M059J (cell line): ENCODE data around the gene PPEF1. TPM values are rescaled to one million over a fixed set of nuclear protein-coding genes. Genes with fewer than 3 reads are reported as not detected.

Experiments used
- DNase-seq: peaks from one replicate; pipeline ENCODE4 v3.0.0-alpha.2; 2012; ENCODE audit warnings: low read depth
- total RNA-seq: library from RNA; depleted of rRNA; stranded (reverse); fragments of >200 nt; shearing (Covaris generic); gene quantifications from 2 replicates; pipeline ENCODE4 v1.2.3, GENCODE V29; 2014; rRNA removed

PPEF1 gene, protein sequence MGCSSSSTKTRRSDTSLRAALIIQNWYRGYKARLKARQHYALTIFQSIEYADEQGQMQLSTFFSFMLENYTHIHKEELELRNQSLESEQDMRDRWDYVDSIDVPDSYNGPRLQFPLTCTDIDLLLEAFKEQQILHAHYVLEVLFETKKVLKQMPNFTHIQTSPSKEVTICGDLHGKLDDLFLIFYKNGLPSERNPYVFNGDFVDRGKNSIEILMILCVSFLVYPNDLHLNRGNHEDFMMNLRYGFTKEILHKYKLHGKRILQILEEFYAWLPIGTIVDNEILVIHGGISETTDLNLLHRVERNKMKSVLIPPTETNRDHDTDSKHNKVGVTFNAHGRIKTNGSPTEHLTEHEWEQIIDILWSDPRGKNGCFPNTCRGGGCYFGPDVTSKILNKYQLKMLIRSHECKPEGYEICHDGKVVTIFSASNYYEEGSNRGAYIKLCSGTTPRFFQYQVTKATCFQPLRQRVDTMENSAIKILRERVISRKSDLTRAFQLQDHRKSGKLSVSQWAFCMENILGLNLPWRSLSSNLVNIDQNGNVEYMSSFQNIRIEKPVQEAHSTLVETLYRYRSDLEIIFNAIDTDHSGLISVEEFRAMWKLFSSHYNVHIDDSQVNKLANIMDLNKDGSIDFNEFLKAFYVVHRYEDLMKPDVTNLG
- total RNA-seq: not detected in 2 replicates

DNA sequence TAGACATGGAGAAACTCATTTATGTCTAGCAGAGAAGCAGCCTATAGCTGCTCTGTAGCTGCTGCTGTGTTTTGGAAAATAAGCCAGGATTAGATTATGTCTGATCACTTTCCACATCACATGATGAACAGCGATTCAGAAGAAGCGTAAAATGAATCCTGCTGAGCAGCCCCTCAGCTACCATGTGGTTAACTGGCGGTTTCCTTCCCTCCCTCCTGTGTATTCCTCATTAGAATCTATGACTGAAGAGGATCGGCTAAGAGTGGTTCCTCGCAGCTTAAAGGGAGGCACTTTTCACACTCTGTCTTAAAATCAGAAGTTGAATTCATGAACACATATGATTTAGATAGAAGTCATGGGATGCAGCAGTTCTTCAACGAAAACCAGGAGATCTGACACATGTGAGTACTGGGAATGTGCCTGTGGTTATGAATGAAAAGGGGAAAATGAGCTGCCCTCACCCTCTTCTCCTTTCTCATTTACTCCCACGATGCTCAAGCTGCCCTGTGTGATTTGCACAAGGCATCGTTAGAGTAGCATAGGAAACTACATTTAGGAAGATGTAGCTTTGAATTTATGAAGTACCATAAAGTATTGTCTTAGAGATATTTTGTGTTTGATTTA is at the start of gene PPEF1:
Gene PPEF1, plus strand, starts transcription at position 220 of the 624 bp plus-strand sequence. Its CDS starts 136 bp downstream, at position 356.
- DNase-seq: no peak

DNA sequence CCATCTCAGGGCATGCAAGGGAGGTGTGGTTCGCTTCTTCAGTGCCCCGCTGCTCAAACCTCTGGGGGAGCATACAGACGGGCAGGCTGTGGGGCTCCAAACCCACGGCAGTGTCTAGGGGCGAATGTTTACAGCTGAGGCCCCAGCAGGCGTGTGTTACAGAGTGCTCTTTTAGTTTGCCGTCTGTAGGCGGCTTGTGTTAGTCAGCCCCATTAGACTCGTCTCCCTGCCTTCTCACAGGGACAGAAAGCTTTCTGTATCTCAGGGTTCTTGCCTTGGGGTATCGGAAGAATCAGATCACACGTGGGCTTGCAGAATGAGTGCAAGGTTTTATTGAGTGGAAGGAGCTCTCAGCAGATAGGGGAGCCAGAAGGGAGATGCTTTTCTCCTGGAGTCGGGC is 46.2 kb upstream of the PPEF1 start:
- DNase-seq: no peak

- DNase-seq: no peak
These were observed 42.5 kb upstream of the PPEF1 start for GRCh38 chrX:18664947-18665346.

DNA sequence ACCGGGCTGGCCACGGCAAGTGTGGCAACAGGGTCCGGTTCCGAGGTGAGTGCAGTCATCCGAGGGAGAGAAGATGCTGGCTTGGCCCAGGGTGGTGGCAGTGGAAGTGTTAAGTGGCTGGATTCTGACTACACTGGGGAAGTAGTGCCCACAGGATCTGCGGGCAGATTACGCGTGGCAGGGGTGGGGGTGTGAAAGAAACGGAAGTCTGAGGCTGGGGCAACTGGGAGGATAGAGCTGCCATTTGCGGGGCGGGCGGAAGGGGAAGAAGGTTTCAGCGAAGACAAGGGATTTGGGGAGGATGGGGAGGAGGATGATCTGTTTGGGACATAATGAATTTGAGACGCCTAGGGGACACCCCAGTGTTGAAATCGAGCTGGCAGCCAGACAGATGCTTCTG is 40.8 kb upstream of the PPEF1 start:
- DNase-seq: no peak

GRCh38 chrX:18668071-18668835 is 39.2 kb upstream of the PPEF1 start:
- no peak for DNase-seq

- no peak for DNase-seq
These were observed 35.4 kb upstream of the PPEF1 start, which contains the start of gene RS1 for GRCh38 chrX:18672008-18672407. RS1 (minus strand) TSS chrX:18672108; CDS start chrX:18672068, 40 bp downstream.

- no peak for DNase-seq
These were observed 33.0 kb upstream of the PPEF1 start for GRCh38 chrX:18674417-18674787.

DNA sequence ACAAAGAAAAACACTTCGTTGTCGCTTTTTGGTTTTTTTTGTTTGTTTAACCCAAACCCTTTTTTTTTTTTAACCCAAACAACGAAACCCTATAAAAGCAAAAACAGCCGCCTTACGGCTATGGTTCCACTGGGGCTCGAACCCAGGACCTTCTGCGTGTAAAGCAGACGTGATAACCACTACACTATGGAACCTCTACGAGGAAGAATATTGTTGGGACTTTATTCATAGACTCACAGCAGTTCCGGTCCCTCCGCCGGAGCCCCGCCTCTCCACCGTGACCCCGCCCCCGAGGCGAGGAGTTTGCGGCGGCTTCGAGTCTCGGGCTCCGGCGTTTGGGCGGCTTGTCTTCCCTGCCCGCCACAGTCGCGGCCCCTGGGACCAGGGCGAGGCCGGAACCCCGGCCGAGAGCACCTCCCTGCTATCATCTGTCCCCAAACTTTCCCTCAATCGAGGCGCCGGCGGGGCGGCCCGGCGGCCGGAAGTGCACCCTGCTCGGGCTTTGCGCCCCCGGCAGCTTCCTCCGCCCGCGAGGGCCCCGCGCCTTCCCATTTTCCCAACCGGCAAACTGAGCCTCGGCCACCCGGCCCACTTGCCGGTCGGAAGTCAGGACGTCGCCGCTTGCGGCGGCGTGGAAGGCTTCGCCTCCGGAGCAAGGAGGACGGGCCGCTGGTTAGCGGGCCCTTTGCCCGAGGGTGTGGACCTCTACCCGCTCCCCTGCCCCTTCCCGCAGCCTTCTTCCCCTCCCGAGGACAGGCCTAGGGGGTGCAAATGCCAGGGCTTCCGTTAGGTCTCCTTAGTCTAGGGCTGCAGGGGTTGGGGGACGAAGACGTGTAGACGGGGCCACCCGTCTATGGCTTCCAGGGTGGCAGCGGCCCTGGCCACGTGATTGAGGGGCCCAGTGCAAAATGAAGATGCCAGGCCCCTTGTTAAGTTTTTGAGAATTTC is 32.4 kb upstream of the PPEF1 start:
- DNase-seq: peak; percentile 64

- DNase-seq: no peak
These were observed 31.4 kb upstream of the PPEF1 start for GRCh38 chrX:18676050-18676449.

GRCh38 chrX:18676470-18676869 is 31.0 kb upstream of the PPEF1 start:
- no peak for DNase-seq

DNA sequence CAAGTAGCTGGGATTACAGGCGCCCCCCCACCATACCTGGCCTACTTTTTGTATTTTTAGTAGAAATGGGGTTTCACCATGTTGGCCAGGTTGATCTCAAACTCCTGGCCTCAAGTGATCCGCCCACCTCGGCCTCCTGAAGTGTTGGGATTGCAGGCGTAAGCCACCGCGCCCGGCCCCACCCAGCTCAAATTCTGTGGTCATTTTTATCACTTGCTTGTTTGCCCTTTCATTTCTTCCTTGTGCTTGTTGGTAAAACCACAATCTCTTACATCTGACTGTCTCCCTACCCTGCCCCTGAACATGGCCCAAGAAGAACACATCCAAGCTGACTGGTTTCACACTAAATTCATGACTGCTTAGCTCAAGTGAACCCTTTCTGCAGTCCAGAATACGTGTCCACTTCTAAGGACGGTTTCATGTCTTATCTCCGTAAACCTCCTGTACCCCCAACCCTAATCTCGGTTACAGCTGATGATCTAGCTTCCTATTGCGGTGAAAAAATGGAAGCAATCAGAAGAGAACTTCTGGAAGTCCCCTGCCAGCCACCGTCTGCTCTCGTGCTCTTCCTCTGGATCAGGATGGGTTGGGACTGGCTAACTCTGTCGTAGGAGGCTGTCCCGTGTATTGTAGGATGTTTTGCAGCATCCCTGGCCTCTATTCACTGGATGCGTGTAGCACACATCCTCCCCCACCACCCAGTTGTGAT is 30.1 kb upstream of the PPEF1 start:
- no peak for DNase-seq

DNA sequence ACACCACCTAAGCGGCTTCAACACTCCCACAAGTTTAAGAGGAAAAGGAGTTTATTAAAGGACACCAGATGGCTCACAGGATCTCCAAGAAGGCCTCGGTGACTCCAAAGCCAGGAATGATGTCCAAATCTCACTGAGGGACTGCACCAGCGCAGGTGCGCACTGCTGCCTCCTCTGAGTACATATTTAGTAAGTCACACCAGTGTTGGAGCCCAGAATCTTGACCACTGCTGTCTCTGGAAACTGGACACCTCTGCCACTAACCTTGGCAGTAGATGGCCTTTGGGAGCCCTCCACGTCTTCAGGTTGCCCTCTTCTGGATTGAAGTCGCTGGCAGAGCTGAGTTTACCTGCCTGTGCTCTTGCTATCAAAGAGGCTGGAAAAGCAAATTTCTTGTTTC is 25.4 kb upstream of the PPEF1 start:
- DNase-seq: no peak

GRCh38 chrX:18682979-18683387 is 24.5 kb upstream of the PPEF1 start:
- DNase-seq: no peak

- DNase-seq: no peak
These were observed 19.5 kb upstream of the PPEF1 start for GRCh38 chrX:18687856-18688495.

DNA sequence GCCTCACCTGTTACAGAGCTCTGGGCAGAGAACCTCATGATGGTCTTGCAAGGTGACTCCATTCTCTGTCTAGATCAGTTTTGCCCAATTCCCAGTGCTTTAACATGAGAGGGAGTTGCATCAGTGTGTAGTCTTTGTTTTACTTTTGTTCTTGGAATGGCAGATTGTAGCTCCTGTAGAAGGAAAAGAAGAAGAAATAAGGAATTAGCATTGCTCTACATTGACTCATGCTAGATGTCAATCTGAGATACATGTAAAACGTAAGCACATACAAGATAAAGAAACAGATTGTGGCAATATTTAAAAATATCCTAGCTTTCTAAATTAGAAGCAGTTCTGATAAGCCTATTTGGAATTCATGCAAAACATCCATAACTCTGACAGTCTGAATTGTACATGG is 16.0 kb upstream of the PPEF1 start:
- DNase-seq: no peak

DNA sequence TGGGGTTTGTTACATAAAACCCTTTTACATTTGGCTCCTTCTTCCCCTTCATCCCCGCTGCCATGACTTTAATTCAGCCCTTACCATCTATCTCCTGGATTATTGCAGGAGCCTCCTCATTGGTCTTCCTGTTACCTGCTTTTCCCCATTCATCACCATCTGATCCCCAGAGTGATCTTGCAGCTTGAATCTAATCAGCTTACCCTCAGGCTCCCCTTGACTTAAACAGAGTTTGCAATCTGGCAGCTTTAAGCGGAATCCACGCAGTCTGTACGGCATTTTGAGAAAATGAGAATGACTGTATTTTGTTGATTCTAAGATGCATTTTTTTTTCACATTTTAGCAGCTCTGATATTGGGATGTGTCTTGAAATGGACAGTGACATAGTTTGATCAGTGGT is 14.9 kb upstream of the PPEF1 start:
- no peak for DNase-seq

- no peak for DNase-seq
These were observed 10.8 kb upstream of the PPEF1 start for GRCh38 chrX:18696653-18697052.

DNA sequence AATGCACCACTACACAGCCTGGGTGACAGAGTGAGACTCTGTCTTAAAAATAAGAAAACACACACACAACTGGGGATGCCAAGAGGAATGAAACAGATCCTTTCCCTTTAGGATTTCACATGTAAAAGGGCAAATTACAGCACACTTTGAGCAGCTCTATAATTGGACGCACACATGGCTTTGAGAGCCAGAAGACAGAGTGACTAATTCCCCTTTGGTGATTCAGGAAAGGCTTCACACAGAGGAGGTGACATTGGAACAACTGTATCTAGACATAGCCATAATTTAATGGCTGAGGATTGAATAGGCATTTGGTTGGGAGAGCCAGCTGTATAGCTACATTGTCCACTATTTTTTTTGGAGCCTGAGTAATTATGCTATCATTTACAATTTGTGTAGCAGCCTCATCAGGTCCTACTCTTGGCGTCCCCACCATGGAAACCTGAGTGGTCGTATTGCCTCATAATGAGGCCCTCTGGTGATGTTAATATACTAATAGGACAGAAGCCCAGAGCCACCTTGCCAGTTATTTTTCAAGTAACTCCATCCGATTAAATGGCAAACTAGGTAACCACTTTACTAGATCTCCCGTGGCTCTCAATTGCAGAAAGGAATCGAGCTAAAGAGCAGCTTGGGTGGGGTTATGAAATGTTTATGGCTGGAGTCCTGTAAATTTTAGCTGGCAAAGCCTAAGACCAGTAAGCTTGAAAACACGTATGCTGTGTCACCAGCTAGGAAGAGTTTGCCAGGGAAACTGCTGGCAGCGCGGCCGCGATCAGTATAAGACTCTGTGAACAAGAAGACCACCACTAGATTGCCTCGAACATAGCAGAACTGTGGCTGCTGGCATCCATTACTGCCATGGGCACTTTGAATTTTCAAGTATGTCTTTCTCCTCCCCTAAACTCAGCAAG is 8.5 kb upstream of the PPEF1 start:
- peak; percentile 31 for DNase-seq
